SU-DHL-6 (cell line): ENCODE measurements around the gene CYTH1.

Source experiments
- CTCF ChIP-seq: fragments of 200-600 bp; sonication (generic); IDR thresholded peaks from one replicate; pipeline ENCODE4 v1.5.1; 2017; ENCODE audit warnings: antibody characterized with exemption, mild to moderate bottlenecking, low read length, moderate library complexity; ENCODE audit not compliant: insufficient read depth, poor library complexity, severe bottlenecking
- EZH2phosphoT487 ChIP-seq: fragments of 200-600 bp; sonication (generic), shearing (Covaris generic); conservative IDR thresholded peaks from 2 replicates; pipeline ENCODE4 v1.6.1; 2018; ENCODE audit warnings: mild to moderate bottlenecking, antibody characterized with exemption, low read length, moderate library complexity, mixed read lengths

- TF ChIP-seq CTCF (no peak), EZH2phosphoT487 (no peak)
These were observed 87.1 kb downstream of the CYTH1 start for GRCh38 chr17:78694805-78695531.
